H1 (cell line): Measurements from ENCODE around the gene VDAC2. TPM values are rescaled to one million over a fixed set of nuclear protein-coding genes. Genes with fewer than 3 reads are reported as not detected.

ENCODE experiments used
- CTCF ChIA-PET: fragments of 300-600 bp; sonication (Branson Sonifier 250); formaldehyde crosslinking; loops from one replicate; lab custom pipeline; 2021; ENCODE audit not compliant: partially characterized antibody; lab: Charles Lee
- POLR2A ChIA-PET: fragments of 300-600 bp; sonication (Branson Sonifier 250); formaldehyde crosslinking; loops from one replicate; lab custom pipeline; 2021; ENCODE audit warnings: inconsistent platforms; ENCODE audit not compliant: partially characterized antibody; lab: Charles Lee
- DNase-seq, 2 experiments: peaks; one replicate each; pipeline versions ENCODE4 v3.0.0 to v3.0.0-alpha.2; 2010 to 2022; ENCODE audit warnings: low spot score in 2 of 2, low read depth in 1 of 2, mixed read lengths in 1 of 2
- FAIRE-seq: peaks from 2 replicates; lab custom pipeline; 2011; peaks lifted over from hg19 to GRCh38; lab: Jason Lieb, UNC
- H2AFZ ChIP-seq: 2 replicates; pipeline ENCODE4 v1.8.1; 2012; ENCODE audit warnings: low read length, inconsistent platforms
- H2AK5ac ChIP-seq: 2 replicates; pipeline ENCODE4 v1.6.1; 2013; ENCODE audit warnings: low read depth, low read length
- H2BK120ac ChIP-seq: replicated peaks from 2 replicates; pipeline ENCODE3; 2013; ENCODE audit warnings: low read depth, low read length, inconsistent platforms
- H2BK12ac ChIP-seq: 2 replicates; pipeline ENCODE4 v1.6.1; 2013; ENCODE audit warnings: low read depth, low read length
- H2BK15ac ChIP-seq: 2 replicates; pipeline ENCODE4 v1.6.1; 2013; ENCODE audit warnings: low read length
- H2BK20ac ChIP-seq: 2 replicates; pipeline ENCODE4 v1.6.1; 2013; ENCODE audit warnings: low read length
- H2BK5ac ChIP-seq: 2 replicates; pipeline ENCODE4 v1.6.1; 2013; ENCODE audit warnings: low read depth, low read length
- H3K14ac ChIP-seq: 2 replicates; pipeline ENCODE4 v1.6.1; 2013; ENCODE audit warnings: inconsistent platforms; ENCODE audit not compliant: insufficient read length
- H3K18ac ChIP-seq: 2 replicates; pipeline ENCODE4 v1.6.1; 2013; ENCODE audit warnings: low read length; ENCODE audit errors: extremely low read depth
- H3K23ac ChIP-seq: 2 replicates; pipeline ENCODE4 v1.6.1; 2013; ENCODE audit warnings: inconsistent platforms; ENCODE audit not compliant: insufficient read length
- H3K23me2 ChIP-seq: 2 replicates; pipeline ENCODE4 v1.6.1; 2013; ENCODE audit warnings: low read depth, low read length
- H3K27ac ChIP-seq: 2 replicates; pipeline ENCODE4 v1.6.1; 2011; ENCODE audit warnings: low read depth, low read length, inconsistent platforms
- H3K27me3 ChIP-seq, 4 experiments: replicated peaks in 1 of 4; 1 replicate in 1 of 4; 2 replicates in 3 of 4; pipeline versions ENCODE4 v1.6.1 to v1.8.1; 2011 to 2013; ENCODE audit warnings: low read length in 3 of 4, mild to moderate bottlenecking in 3 of 4, inconsistent platforms in 2 of 4, mixed read lengths in 2 of 4, moderate library complexity in 1 of 4; ENCODE audit not compliant: control insufficient read depth in 3 of 4, insufficient read depth in 3 of 4; ENCODE audit errors: extremely low read depth in 1 of 4
- H3K36me3 ChIP-seq, 4 experiments: 2 replicates each; pipeline versions ENCODE4 v1.6.1 to v1.8.1; 2011 to 2013; ENCODE audit warnings: mild to moderate bottlenecking in 4 of 4, low read length in 3 of 4, moderate library complexity in 2 of 4, control low read depth in 1 of 4, inconsistent platforms in 1 of 4; ENCODE audit not compliant: insufficient read depth in 4 of 4, control insufficient read depth in 2 of 4
- H3K4ac ChIP-seq: replicated peaks from 2 replicates; pipeline ENCODE3; 2013; ENCODE audit warnings: low read length, low read depth, mixed read lengths, inconsistent platforms; ENCODE audit not compliant: insufficient read length
- H3K4me1 ChIP-seq, 4 experiments: replicated peaks in 1 of 4; 1 replicate in 1 of 4; 2 replicates in 3 of 4; pipeline versions ENCODE4 v1.6.1 to v1.8.1; 2011 to 2013; ENCODE audit warnings: low read length in 3 of 4, inconsistent platforms in 2 of 4, mixed read lengths in 1 of 4; ENCODE audit not compliant: insufficient read depth in 4 of 4, control insufficient read depth in 3 of 4
- H3K4me2 ChIP-seq, 2 experiments: 2 replicates each; pipeline versions ENCODE4 v1.6.1 to v1.8.1; 2011 to 2013; ENCODE audit warnings: low read depth in 2 of 2, low read length in 2 of 2, control low read depth in 1 of 2, inconsistent platforms in 1 of 2, mild to moderate bottlenecking in 1 of 2; ENCODE audit not compliant: insufficient read depth in 1 of 2
- H3K4me3 ChIP-seq, 4 experiments: fragments of 200-600, 300-600 bp in 1 of 4; sonication (generic), shearing (Covaris generic), sonication (Bioruptor Twin) in 1 of 4; 2 replicates each; pipeline versions ENCODE4 v1.5.1 to v1.8.1; 2011 to 2016; ENCODE audit warnings: low read length in 4 of 4, low read depth in 3 of 4, control low read depth in 2 of 4, inconsistent platforms in 2 of 4, mild to moderate bottlenecking in 2 of 4, mixed read lengths in 1 of 4, moderate library complexity in 1 of 4; ENCODE audit not compliant: insufficient read depth in 2 of 4; ENCODE audit errors: extremely low read depth in 1 of 4
- H3K56ac ChIP-seq: replicated peaks from 2 replicates; pipeline ENCODE3; 2013; ENCODE audit warnings: low read depth, mild to moderate bottlenecking, mixed read lengths, low read length, inconsistent platforms; ENCODE audit not compliant: insufficient read length
- H3K79me1 ChIP-seq: 2 replicates; pipeline ENCODE4 v1.6.1; 2013; ENCODE audit warnings: low read depth, low read length, control low read depth
- H3K79me2 ChIP-seq, 2 experiments: 2 replicates each; pipeline versions ENCODE4 v1.6.1 to v1.8.1; 2012 to 2013; ENCODE audit warnings: low read length in 2 of 2, mild to moderate bottlenecking in 2 of 2, inconsistent platforms in 1 of 2; ENCODE audit not compliant: insufficient read depth in 2 of 2, control insufficient read depth in 1 of 2
- H3K9ac ChIP-seq, 4 experiments: replicated peaks in 1 of 4; 1 replicate in 1 of 4; 2 replicates in 3 of 4; pipeline versions ENCODE4 v1.6.1 to v1.8.1; 2011 to 2013; ENCODE audit warnings: low read depth in 3 of 4, low read length in 3 of 4, control low read depth in 2 of 4, mild to moderate bottlenecking in 2 of 4, moderate library complexity in 2 of 4, inconsistent platforms in 1 of 4; ENCODE audit errors: extremely low read depth in 1 of 4
- H3K9me3 ChIP-seq, 2 experiments: 2 replicates each; pipeline versions ENCODE4 v1.6.1 to v1.8.1; 2012 to 2013; ENCODE audit warnings: mild to moderate bottlenecking in 2 of 2, moderate library complexity in 2 of 2, control low read depth in 1 of 2, inconsistent platforms in 1 of 2, low read depth in 1 of 2, low read length in 1 of 2, mixed read lengths in 1 of 2; ENCODE audit not compliant: insufficient read depth in 2 of 2
- H4K20me1 ChIP-seq, 2 experiments: replicated peaks in 1 of 2; 2 replicates each; pipeline versions ENCODE3 to v1.8.1; 2011 to 2013; ENCODE audit warnings: inconsistent platforms in 2 of 2, low read length in 2 of 2, mild to moderate bottlenecking in 1 of 2; ENCODE audit not compliant: insufficient read depth in 2 of 2, control insufficient read depth in 1 of 2
- H4K5ac ChIP-seq: 2 replicates; pipeline ENCODE4 v1.6.1; 2013; ENCODE audit warnings: low read length, low read depth, mixed read lengths, inconsistent platforms; ENCODE audit not compliant: insufficient read length
- H4K8ac ChIP-seq: 2 replicates; pipeline ENCODE4 v1.8.0; 2013; ENCODE audit warnings: mild to moderate bottlenecking, moderate library complexity, low read length, inconsistent platforms; ENCODE audit not compliant: insufficient read depth; ENCODE audit errors: extremely low read depth
- H4K91ac ChIP-seq: replicated peaks from 2 replicates; pipeline ENCODE3; 2013; ENCODE audit warnings: low read length, mixed read lengths, inconsistent platforms; ENCODE audit not compliant: insufficient read length
- BACH1 ChIP-seq: IDR thresholded peaks from 2 replicates; pipeline ENCODE4 v1.6.1; 2012; ENCODE audit warnings: low read length, improper control_type of control experiment
- HDAC6 ChIP-seq: IDR thresholded peaks from one replicate; pipeline ENCODE4 v1.7.1; 2012; ENCODE audit warnings: low read depth, mild to moderate bottlenecking, inconsistent platforms, low read length, moderate library complexity
- KDM1A ChIP-seq: fragments of 200-600, 300-600 bp; sonication (generic); IDR thresholded peaks from 2 replicates; pipeline ENCODE4 v1.7.1; 2016; ENCODE audit warnings: mild to moderate bottlenecking, low read length, borderline replicate concordance
- KDM4A ChIP-seq: IDR thresholded peaks from one replicate; pipeline ENCODE4 v1.7.1; 2012; ENCODE audit warnings: low read depth, mild to moderate bottlenecking, moderate library complexity, low read length, inconsistent platforms; ENCODE audit not compliant: severe bottlenecking
- MAFK ChIP-seq: IDR thresholded peaks from 2 replicates; pipeline ENCODE4 v1.6.1; 2012; ENCODE audit warnings: low read depth, mild to moderate bottlenecking, improper control_type of control experiment, low read length
- POU5F1 ChIP-seq: IDR thresholded peaks from 2 replicates; pipeline ENCODE4 v1.6.1; 2011; ENCODE audit warnings: low read depth, mild to moderate bottlenecking, low read length, moderate library complexity
- SIRT6 ChIP-seq: IDR thresholded peaks from one replicate; pipeline ENCODE4 v1.7.1; 2012; ENCODE audit warnings: low read length, inconsistent platforms
- WGBS, 2 experiments: shearing (Covaris generic) in 1 of 2; methylation state at CpG; one replicate each; pipeline versions ENCODE4 v1.1.6 to v1.1.7; 2013 to 2015; ENCODE audit warnings: low lambda C conversion rate in 2 of 2, mixed read lengths in 2 of 2, inconsistent platforms in 1 of 2, low coverage in 1 of 2, missing lambda C conversion rate in 1 of 2; ENCODE audit not compliant: insufficient replicate concordance in 2 of 2, insufficient coverage in 1 of 2, insufficient read length in 1 of 2; ENCODE audit errors: extremely low coverage in 1 of 2, missing lambda C conversion rate in 1 of 2; 5-methylcytosine and 5-hydroxymethylcytosine counted together
- polyA plus RNA-seq, 7 experiments: library from polyadenylated mRNA; depleted of rRNA in 3 of 7; stranded (reverse) in 5 of 7; unstranded in 2 of 7; fragments of >200 nt in 5 of 7; fragments of 200-250 nt in 2 of 7; gene quantifications; 1 replicate in 5 of 7; 2 replicates in 1 of 7; 4 replicates in 1 of 7; pipeline versions ENCODE4 v1.2.1 to v1.2.3, GENCODE V29; 2011 to 2013; ENCODE audit warnings: missing spikeins in 2 of 7, mixed read lengths in 2 of 7
- total RNA-seq: library from RNA; stranded (reverse); fragmentation: NEBNext Ultra II Directional; extraction: Animal tissue kit (Norgen Biotek cat#: 25700); gene quantifications from 2 replicates; pipeline ENCODE4 v1.2.1, GENCODE V29; 2021
- TF ChIP-seq, protein P1 (sequence below), 3 experiments: IDR thresholded peaks; 1 replicate in 2 of 3; 2 replicates in 1 of 3; pipeline versions ENCODE4 v1.5.1 to v1.6.1; 2011; ENCODE audit warnings: low read length in 3 of 3, mild to moderate bottlenecking in 3 of 3, inconsistent platforms in 2 of 3, low read depth in 1 of 3, moderate library complexity in 1 of 3; ENCODE audit not compliant: insufficient read depth in 1 of 3; ENCODE audit errors: control extremely low read depth in 1 of 3
- TF ChIP-seq, protein P2 (sequence below): IDR thresholded peaks from 2 replicates; pipeline ENCODE4 v1.6.1; 2012; ENCODE audit warnings: inconsistent platforms
- TF ChIP-seq, protein P3 (sequence below): IDR thresholded peaks from 2 replicates; pipeline ENCODE4 v1.6.1; 2011; ENCODE audit warnings: low read length, improper control_type of control experiment

Gene VDAC2
- total and polyA plus RNA-seq, 2 of the 8 experiments (the other 6 are each of a cell fraction or from before 2014, with no cell fraction given): 89.8 to 284 TPM

DNA sequence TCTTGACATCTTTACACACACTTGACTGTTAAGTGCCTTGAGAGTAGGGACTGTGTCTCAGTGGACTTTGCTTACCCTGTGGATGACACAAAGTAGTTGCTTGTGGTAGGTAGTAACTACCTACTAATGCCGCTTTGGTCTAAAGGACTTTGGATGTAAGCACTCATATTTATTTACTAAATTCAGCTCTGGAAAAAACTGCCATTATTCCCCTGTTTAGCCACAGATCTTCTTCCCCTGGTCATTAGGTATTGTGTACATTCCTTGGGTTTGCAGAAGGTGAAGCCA is 2.8 kb upstream of the VDAC2 start:
- Histone ChIP-seq H2AFZ (no peak overlapping the region), H4K20me1 (peaks cover 0 to 10% of the 10 kb centered on the region in 2 experiments), H4K8ac (no peak overlapping the region), H2BK20ac (no peak overlapping the region), H3K9ac (no peak overlapping the region), H3K23ac (no peak overlapping the region), H3K27me3 (no peaks in the 10 kb centered on the region), H3K4ac (no peak overlapping the region), H3K79me1 (no peaks in the 10 kb centered on the region), H2BK5ac (no peak overlapping the region), H3K23me2 (peaks cover 10% of the 10 kb centered on the region), H3K4me1 (peaks cover 5 to 20% (median 9%) of the 10 kb centered on the region in 4 experiments), H3K4me3 (no peak overlapping the region), H2BK120ac (no peak overlapping the region), H2AK5ac (no peak overlapping the region), H3K27ac (no peak overlapping the region), H2BK12ac (no peak overlapping the region), H3K56ac (no peak overlapping the region), H4K5ac (no peak overlapping the region), H3K79me2 (peaks cover 15 to 21% of the 10 kb centered on the region in 2 experiments), H2BK15ac (no peak overlapping the region), H3K14ac (no peak overlapping the region), H3K36me3 (peaks cover 0 to 10% (median 3%) of the 10 kb centered on the region in 4 experiments; a peak in 3 of 8 replicates), H3K4me2 (peak overlapping the region in 1 of 2 experiments; percentile 22; a peak in 1 of 4 replicates), H3K9me3 (no peaks in the 10 kb centered on the region), H3K18ac (no peak overlapping the region), H4K91ac (no peak overlapping the region)
- DNase-seq: no peak
- ChIA-PET CTCF (interaction anchor here (0.6 to 11.0 kb wide), 6 partner anchors 16 to 242 kb away, joined by 4 to 128 read pairs (median 7); partner anchors contain the start of gene COMTD1), POLR2A (interaction anchor here (0.8 to 36.7 kb wide), 3 partner anchors 10 to 20 kb away, joined by 3 to 801 read pairs (median 7); partner anchors contain the start of gene COMTD1)
- WGBS, 2 experiments: 89% methylated on average over 1 of the region's 1 CpG; no CpG with 5 or more reads in 1 of the 2 experiments
- no peak for FAIRE-seq
- TF ChIP-seq, protein P1, sequence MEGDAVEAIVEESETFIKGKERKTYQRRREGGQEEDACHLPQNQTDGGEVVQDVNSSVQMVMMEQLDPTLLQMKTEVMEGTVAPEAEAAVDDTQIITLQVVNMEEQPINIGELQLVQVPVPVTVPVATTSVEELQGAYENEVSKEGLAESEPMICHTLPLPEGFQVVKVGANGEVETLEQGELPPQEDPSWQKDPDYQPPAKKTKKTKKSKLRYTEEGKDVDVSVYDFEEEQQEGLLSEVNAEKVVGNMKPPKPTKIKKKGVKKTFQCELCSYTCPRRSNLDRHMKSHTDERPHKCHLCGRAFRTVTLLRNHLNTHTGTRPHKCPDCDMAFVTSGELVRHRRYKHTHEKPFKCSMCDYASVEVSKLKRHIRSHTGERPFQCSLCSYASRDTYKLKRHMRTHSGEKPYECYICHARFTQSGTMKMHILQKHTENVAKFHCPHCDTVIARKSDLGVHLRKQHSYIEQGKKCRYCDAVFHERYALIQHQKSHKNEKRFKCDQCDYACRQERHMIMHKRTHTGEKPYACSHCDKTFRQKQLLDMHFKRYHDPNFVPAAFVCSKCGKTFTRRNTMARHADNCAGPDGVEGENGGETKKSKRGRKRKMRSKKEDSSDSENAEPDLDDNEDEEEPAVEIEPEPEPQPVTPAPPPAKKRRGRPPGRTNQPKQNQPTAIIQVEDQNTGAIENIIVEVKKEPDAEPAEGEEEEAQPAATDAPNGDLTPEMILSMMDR (IDR thresholded peaks at IDR 0.05; ENCODE audit: control extremely low read depth in 1 of 3, insufficient read depth in 1 of 3, low read depth in 1 of 3, low read length in 3 of 3): no peak
- TF ChIP-seq POU5F1: no peak
- TF ChIP-seq MAFK: no peak
- TF ChIP-seq, protein P2, sequence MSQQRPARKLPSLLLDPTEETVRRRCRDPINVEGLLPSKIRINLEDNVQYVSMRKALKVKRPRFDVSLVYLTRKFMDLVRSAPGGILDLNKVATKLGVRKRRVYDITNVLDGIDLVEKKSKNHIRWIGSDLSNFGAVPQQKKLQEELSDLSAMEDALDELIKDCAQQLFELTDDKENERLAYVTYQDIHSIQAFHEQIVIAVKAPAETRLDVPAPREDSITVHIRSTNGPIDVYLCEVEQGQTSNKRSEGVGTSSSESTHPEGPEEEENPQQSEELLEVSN: no peak
- no peak for TF ChIP-seq KDM1A
- TF ChIP-seq HDAC6: no peak
- TF ChIP-seq, protein P3, sequence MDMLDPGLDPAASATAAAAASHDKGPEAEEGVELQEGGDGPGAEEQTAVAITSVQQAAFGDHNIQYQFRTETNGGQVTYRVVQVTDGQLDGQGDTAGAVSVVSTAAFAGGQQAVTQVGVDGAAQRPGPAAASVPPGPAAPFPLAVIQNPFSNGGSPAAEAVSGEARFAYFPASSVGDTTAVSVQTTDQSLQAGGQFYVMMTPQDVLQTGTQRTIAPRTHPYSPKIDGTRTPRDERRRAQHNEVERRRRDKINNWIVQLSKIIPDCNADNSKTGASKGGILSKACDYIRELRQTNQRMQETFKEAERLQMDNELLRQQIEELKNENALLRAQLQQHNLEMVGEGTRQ: no peak
- no peak for TF ChIP-seq KDM4A
- no peak for TF ChIP-seq BACH1
- TF ChIP-seq SIRT6: no peak
